Endothelial cell of umbilical vein (primary cell): Measurements from ENCODE around the gene GOLT1A. TPM values are rescaled to one million over a fixed set of nuclear protein-coding genes. Genes with fewer than 3 reads are reported as not detected.

Experiments used
- BruUV-seq: library from RNA; stranded (reverse); fragments of 400-500 nt; replicated peaks from 2 replicates; lab custom pipeline; 2021; lab: Mats Ljungman, UMichigan
- CTCF ChIA-PET: fragments of 300-600, 350-600 bp; sonication (Branson Sonifier 250); formaldehyde crosslinking; loops from one replicate; lab custom pipeline; 2021; ENCODE audit warnings: antibody characterized with exemption, inconsistent platforms; lab: Charles Lee
- POLR2A ChIA-PET: fragments of 300-600, 350-600 bp; sonication (Branson Sonifier 250); formaldehyde crosslinking; loops from one replicate; lab custom pipeline; 2021; ENCODE audit warnings: antibody characterized with exemption, inconsistent platforms; lab: Charles Lee
- DNase-seq: peaks from one replicate; pipeline ENCODE4 v3.0.0-alpha.2; 2011; ENCODE audit warnings: low read depth, low spot score
- FAIRE-seq: peaks from 2 replicates; lab custom pipeline; 2011; peaks lifted over from hg19 to GRCh38; lab: Jason Lieb, UNC
- H2AFZ ChIP-seq: 2 replicates; pipeline ENCODE4 v1.6.0; 2012; ENCODE audit warnings: low read depth, low read length, control low read depth, inconsistent platforms
- H3K27ac ChIP-seq: 2 replicates; pipeline ENCODE4 v1.5.1; 2011; ENCODE audit warnings: low read depth, mild to moderate bottlenecking, control low read depth, low read length, moderate library complexity; ENCODE audit not compliant: insufficient read depth
- H3K27me3 ChIP-seq, 2 experiments: 2 replicates each; pipeline versions ENCODE4 v1.6.0 to v1.6.1; 2011; ENCODE audit warnings: low read length in 2 of 2, mixed read lengths in 1 of 2; ENCODE audit not compliant: control insufficient read depth in 2 of 2, insufficient read depth in 2 of 2
- H3K36me3 ChIP-seq, 2 experiments: 2 replicates in 1 of 2; 3 replicates in 1 of 2; pipeline ENCODE4 v1.5.1; 2011; ENCODE audit warnings: low read length in 2 of 2, mild to moderate bottlenecking in 1 of 2, moderate library complexity in 1 of 2; ENCODE audit not compliant: control insufficient read depth in 2 of 2, insufficient read depth in 2 of 2; ENCODE audit errors: extremely low read depth in 1 of 2
- H3K4me1 ChIP-seq: 3 replicates; pipeline ENCODE4 v1.5.1; 2011; ENCODE audit warnings: mild to moderate bottlenecking, low read length; ENCODE audit not compliant: control insufficient read depth, insufficient read depth; ENCODE audit errors: extremely low read depth
- H3K4me2 ChIP-seq: 2 replicates; pipeline ENCODE4 v1.6.1; 2011; ENCODE audit warnings: low read length, control low read depth, mixed read lengths; ENCODE audit not compliant: insufficient read depth
- H3K4me3 ChIP-seq, 3 experiments: fragments of 200-600 bp in 1 of 3; sonication (generic), shearing (Covaris generic) in 1 of 3; replicated peaks in 1 of 3; 2 replicates each; pipeline ENCODE4 v1.5.1; 2011 to 2016; ENCODE audit warnings: control low read depth in 3 of 3, low read length in 3 of 3, mild to moderate bottlenecking in 2 of 3, inconsistent platforms in 1 of 3, low read depth in 1 of 3, moderate library complexity in 1 of 3; ENCODE audit not compliant: insufficient read depth in 1 of 3
- H3K79me2 ChIP-seq: 2 replicates; pipeline ENCODE4 v1.6.0; 2012; ENCODE audit warnings: low read length, inconsistent platforms; ENCODE audit not compliant: control insufficient read depth, insufficient read depth
- H3K9ac ChIP-seq: replicated peaks from 2 replicates; pipeline ENCODE3; 2011; ENCODE audit warnings: low read length, control low read depth; ENCODE audit not compliant: insufficient read depth; ENCODE audit errors: extremely low read depth
- H3K9me1 ChIP-seq: replicated peaks from 3 replicates; pipeline ENCODE4 v1.6.0; 2011; ENCODE audit warnings: mild to moderate bottlenecking, low read length; ENCODE audit not compliant: control insufficient read depth, insufficient read depth; ENCODE audit errors: extremely low read depth
- H3K9me3 ChIP-seq: replicated peaks from 2 replicates; pipeline ENCODE4 v1.5.1; 2012; ENCODE audit warnings: low read length, inconsistent platforms; ENCODE audit not compliant: control insufficient read depth, insufficient read depth
- H4K20me1 ChIP-seq: replicated peaks from 2 replicates; pipeline ENCODE3; 2011; ENCODE audit warnings: mild to moderate bottlenecking, low read length; ENCODE audit not compliant: control insufficient read depth, insufficient read depth; ENCODE audit errors: extremely low read depth
- EZH2 ChIP-seq: IDR thresholded peaks from 2 replicates; pipeline ENCODE4 v1.6.1; 2012; ENCODE audit warnings: borderline replicate concordance, low read depth, mild to moderate bottlenecking, moderate library complexity, low read length, inconsistent platforms; ENCODE audit not compliant: severe bottlenecking
- FOS ChIP-seq: IDR thresholded peaks from 2 replicates; pipeline ENCODE4 v1.6.1; 2011; ENCODE audit warnings: mild to moderate bottlenecking, low read length, moderate library complexity, borderline replicate concordance; ENCODE audit not compliant: insufficient read depth
- GATA2 ChIP-seq: IDR thresholded peaks from 2 replicates; pipeline ENCODE4 v1.7.0; 2011; ENCODE audit warnings: low read depth, mild to moderate bottlenecking, moderate library complexity, mixed read lengths, low read length; ENCODE audit not compliant: insufficient read length, insufficient read depth
- JUN ChIP-seq: IDR thresholded peaks from 2 replicates; pipeline ENCODE4 v1.6.1; 2011; ENCODE audit warnings: borderline replicate concordance, low read depth; ENCODE audit not compliant: insufficient read length, insufficient read depth
- MAX ChIP-seq: IDR thresholded peaks from 2 replicates; pipeline ENCODE4 v1.6.1; 2011; ENCODE audit not compliant: insufficient read depth, insufficient read length
- MYC ChIP-seq: IDR thresholded peaks from one replicate; pipeline ENCODE4 v1.6.1; 2011; ENCODE audit warnings: mild to moderate bottlenecking, low read depth, low read length
- POLR2A ChIP-seq: IDR thresholded peaks from 2 replicates; pipeline ENCODE4 v1.6.1; 2012; ENCODE audit warnings: low read depth, mild to moderate bottlenecking, control low read depth, low read length
- POLR2AphosphoS5 ChIP-seq: IDR thresholded peaks from 2 replicates; pipeline ENCODE4 v1.6.1; 2012; ENCODE audit warnings: low read depth, mild to moderate bottlenecking, control low read depth, low read length, moderate library complexity; ENCODE audit not compliant: insufficient read depth
- dilution Hi-C: fragments of 300-500 bp; cut with MboI; formaldehyde crosslinking; loops from one replicate; pipeline ENCODE4 v1.15.0; 2019; ENCODE audit warnings: low sequenced_read_pairs; ENCODE audit not compliant: extremely low pct_ligation_motif_present
- intact Hi-C: fragments of 100-400 bp; cut with micrococcal nuclease; formaldehyde crosslinking; loops from one replicate; pipeline ENCODE4 v1.10.0; 2022
- polyA plus RNA-seq, 4 experiments: library from polyadenylated mRNA; depleted of rRNA in 3 of 4; stranded (reverse) in 3 of 4; unstranded in 1 of 4; fragments of >200 nt; gene quantifications; 2 replicates each; pipeline versions ENCODE4 v1.2.1 to v1.2.3, GENCODE V29; 2011 to 2012; ENCODE audit warnings: missing spikeins in 1 of 4
- total RNA-seq: library from RNA; stranded (reverse); gene quantifications from 2 replicates; pipeline ENCODE4 v1.2.3, GENCODE V29; 2021
- TF ChIP-seq, protein P1 (sequence below), 2 donors: IDR thresholded peaks; 1 replicate in 1 of 2; 2 replicates in 1 of 2; pipeline ENCODE4 v1.5.1; 2011; ENCODE audit warnings: low read length in 2 of 2, mild to moderate bottlenecking in 2 of 2, moderate library complexity in 2 of 2, control low read depth in 1 of 2, inconsistent platforms in 1 of 2, low read depth in 1 of 2; ENCODE audit not compliant: insufficient read depth in 1 of 2; ENCODE audit errors: extremely low read depth in 1 of 2

GOLT1A gene
- total and polyA plus RNA-seq, 2 donors (not counting 3 experiments of a cell fraction or from before 2014, with no cell fraction given) = not detected

- dilution Hi-C loops (no loop called here), intact Hi-C loops (no loop called here)
- ChIA-PET CTCF (interaction anchor here (0.8 to 3.1 kb wide), 9 partner anchors 14 to 144 kb away, joined by 3 to 13 read pairs (median 6); partner anchors contain the start of genes GOLT1A and PLEKHA6), POLR2A (no interaction called here)
- Histone ChIP-seq H3K9me1 (no peaks in the 10 kb centered on the region), H3K36me3 (no peaks in the 10 kb centered on the region), H4K20me1 (no peaks in the 10 kb centered on the region), H3K27me3 (no peaks in the 10 kb centered on the region), H3K4me1 (no peaks in the 10 kb centered on the region), H3K79me2 (no peaks in the 10 kb centered on the region), H3K4me3 (no peak overlapping the region), H3K27ac (no peak overlapping the region), H3K9ac (no peak overlapping the region), H3K9me3 (no peaks in the 10 kb centered on the region), H3K4me2 (no peak overlapping the region), H2AFZ (no peak overlapping the region)
- no peak for DNase-seq
- no peak for FAIRE-seq
- BruUV-seq = no TSS peak
- no peak for TF ChIP-seq GATA2
- no peak for TF ChIP-seq POLR2AphosphoS5
- TF ChIP-seq POLR2A = no peak
- TF ChIP-seq FOS = no peak
- no peak for TF ChIP-seq EZH2
- no peak for TF ChIP-seq JUN
- TF ChIP-seq, protein P1, sequence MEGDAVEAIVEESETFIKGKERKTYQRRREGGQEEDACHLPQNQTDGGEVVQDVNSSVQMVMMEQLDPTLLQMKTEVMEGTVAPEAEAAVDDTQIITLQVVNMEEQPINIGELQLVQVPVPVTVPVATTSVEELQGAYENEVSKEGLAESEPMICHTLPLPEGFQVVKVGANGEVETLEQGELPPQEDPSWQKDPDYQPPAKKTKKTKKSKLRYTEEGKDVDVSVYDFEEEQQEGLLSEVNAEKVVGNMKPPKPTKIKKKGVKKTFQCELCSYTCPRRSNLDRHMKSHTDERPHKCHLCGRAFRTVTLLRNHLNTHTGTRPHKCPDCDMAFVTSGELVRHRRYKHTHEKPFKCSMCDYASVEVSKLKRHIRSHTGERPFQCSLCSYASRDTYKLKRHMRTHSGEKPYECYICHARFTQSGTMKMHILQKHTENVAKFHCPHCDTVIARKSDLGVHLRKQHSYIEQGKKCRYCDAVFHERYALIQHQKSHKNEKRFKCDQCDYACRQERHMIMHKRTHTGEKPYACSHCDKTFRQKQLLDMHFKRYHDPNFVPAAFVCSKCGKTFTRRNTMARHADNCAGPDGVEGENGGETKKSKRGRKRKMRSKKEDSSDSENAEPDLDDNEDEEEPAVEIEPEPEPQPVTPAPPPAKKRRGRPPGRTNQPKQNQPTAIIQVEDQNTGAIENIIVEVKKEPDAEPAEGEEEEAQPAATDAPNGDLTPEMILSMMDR (IDR thresholded peaks at IDR 0.05; ENCODE audit: extremely low read depth in 1 of 2, insufficient read depth in 1 of 2, low read depth in 1 of 2, low read length in 2 of 2) = no peak
- no peak for TF ChIP-seq MAX
- no peak for TF ChIP-seq MYC
These were observed 40.4 kb upstream of the GOLT1A start for GRCh38 chr1:204254031-204254661.
